ENCODE results near the gene LYPD3. TPM values are rescaled to one million over a fixed set of nuclear protein-coding genes. Genes with fewer than 3 reads are reported as not detected.

Gene LYPD3
- total RNA-seq, 4 donors from 2014 or later: 185 to 612 (median 483) TPM

- Histone ChIP-seq H3K36me3 (no peaks in the 10 kb centered on the region), H3K27me3 (no peaks in the 10 kb centered on the region), H3K9me3 (no peaks in the 10 kb centered on the region), H3K4me3 (no peak overlapping the region), H3K4me1 (no peaks in the 10 kb centered on the region), H3K27ac (no peak overlapping the region)
- WGBS: 71% methylated on average over 4 of the region's 4 CpGs
- no peak for TF ChIP-seq CTCF (IDR thresholded peaks at IDR 0.05)
- no peak for TF ChIP-seq POLR2AphosphoS5 (IDR thresholded peaks at IDR 0.05)
- no peak for TF ChIP-seq POLR2A (IDR thresholded peaks at IDR 0.05)
- no peak for TF ChIP-seq EP300 (IDR thresholded peaks at IDR 0.05)
- DNase-seq (ENCODE audit: low spot score in 2 of 2): no peak
These were observed 48.3 kb downstream of the LYPD3 start for GRCh38 chr19:43416951-43417623.

- TF ChIP-seq EP300 (IDR thresholded peaks at IDR 0.05) (no peak), CTCF (IDR thresholded peaks at IDR 0.05) (no peak), POLR2A (IDR thresholded peaks at IDR 0.05) (no peak), POLR2AphosphoS5 (IDR thresholded peaks at IDR 0.05) (no peak)
- H3K9me3 ChIP-seq: no peaks in the 10 kb centered on the region
- H3K27ac ChIP-seq: no peak within 1 kb of the TSS
- no peaks in the 10 kb centered on the region for H3K4me1 ChIP-seq
- 94% methylated on average over 21 of the region's 21 CpGs for WGBS
- no peak within 1 kb of the TSS for H3K4me3 ChIP-seq
- H3K27me3 ChIP-seq: no peaks in the 10 kb centered on the region
- H3K36me3 ChIP-seq: no peaks in the 10 kb centered on the region
- no peak for DNase-seq (ENCODE audit: low spot score in 2 of 2)
These were observed 50.9 kb downstream of the LYPD3 start, which contains the start of gene TEX101 for GRCh38 chr19:43414554-43414953. Gene TEX101, plus strand, starts transcription at chr19:43414890. Its CDS starts 1,030 bp downstream, at chr19:43415920.

- no peaks in the 10 kb centered on the region for H3K9me3 ChIP-seq
- no peaks in the 10 kb centered on the region for H3K36me3 ChIP-seq
- no peak overlapping the region for H3K27ac ChIP-seq
- DNase-seq (ENCODE audit: low spot score in 2 of 2): no peak
- H3K4me1 ChIP-seq: no peaks in the 10 kb centered on the region
- TF ChIP-seq EP300 (IDR thresholded peaks at IDR 0.05) (no peak), CTCF (IDR thresholded peaks at IDR 0.05) (no peak)
- H3K4me3 ChIP-seq: no peak overlapping the region
- 86% methylated on average over 6 of the region's 6 CpGs for WGBS
- H3K27me3 ChIP-seq: no peaks in the 10 kb centered on the region
These were observed 53.0 kb downstream of the LYPD3 start for GRCh38 chr19:43412441-43412840.

Other genes starting within 250 kb of the LYPD3 start
- gene PSG9, start 196.1 kb downstream of the LYPD3 start, total RNA-seq: not detected
- gene CD177, start 111.9 kb downstream of the LYPD3 start, total RNA-seq: 1 to 10 TPM in 2 of 4 donors, under 1 TPM in 2; 0.31 to 2.6 (median 1.5) TPM
- not detected for gene TEX101, start 50.7 kb downstream of the LYPD3 start, total RNA-seq
- gene PHLDB3, start 39.1 kb upstream of the LYPD3 start, total RNA-seq: 100 to 1,000 TPM in 1 of 4 donors, 10 to 100 TPM in 3; 63.2 to 110 (median 72.2) TPM
- gene ETHE1, start 61.6 kb upstream of the LYPD3 start, total RNA-seq: 10 to 100 TPM; 44.3 to 76.0 (median 57.8) TPM
- gene ZNF575, start 67.6 kb upstream of the LYPD3 start, total RNA-seq: 1 to 10 TPM in 2 of 4 donors, under 1 TPM in 2; 0.52 to 2.4 (median 0.92) TPM
- 10 to 100 TPM; 18.3 to 35.4 (median 25.2) TPM for gene XRCC1, start 109.9 kb upstream of the LYPD3 start, total RNA-seq
- gene PINLYP, start 110.2 kb upstream of the LYPD3 start, total RNA-seq: 10 to 100 TPM in 3 of 4 donors, 1 to 10 TPM in 1; 4.7 to 22.1 (median 10.9) TPM
- 10 to 100 TPM; 17.2 to 24.7 (median 19.9) TPM for gene IRGQ, start 130.5 kb upstream of the LYPD3 start, total RNA-seq
- 10 to 100 TPM in 3 of 4 donors, 1 to 10 TPM in 1; 9.2 to 20.8 (median 13.7) TPM for gene ZNF576, start 131.0 kb upstream of the LYPD3 start, total RNA-seq
- 1 to 10 TPM in 1 of 4 donors, not detected in 3; 1.4 TPM for gene SRRM5, start 146.5 kb upstream of the LYPD3 start, total RNA-seq
- gene ZNF428, start 154.0 kb upstream of the LYPD3 start, total RNA-seq: 10 to 100 TPM; 10.6 to 19.3 (median 17.5) TPM
- 10 to 100 TPM; 14.1 to 23.8 (median 15.7) TPM for gene CADM4, start 174.2 kb upstream of the LYPD3 start, total RNA-seq
- 10 to 100 TPM in 2 of 4 donors, 1 to 10 TPM in 2; 5.6 to 18.0 (median 10.9) TPM for gene PLAUR, start 204.6 kb upstream of the LYPD3 start, total RNA-seq